ENCODE data around the gene TMEM236.

Gene TMEM236

GRCh38 chr10:17789396-17789795, 37.4 kb downstream of the TMEM236 start:
- no peak for DNase-seq

DNA sequence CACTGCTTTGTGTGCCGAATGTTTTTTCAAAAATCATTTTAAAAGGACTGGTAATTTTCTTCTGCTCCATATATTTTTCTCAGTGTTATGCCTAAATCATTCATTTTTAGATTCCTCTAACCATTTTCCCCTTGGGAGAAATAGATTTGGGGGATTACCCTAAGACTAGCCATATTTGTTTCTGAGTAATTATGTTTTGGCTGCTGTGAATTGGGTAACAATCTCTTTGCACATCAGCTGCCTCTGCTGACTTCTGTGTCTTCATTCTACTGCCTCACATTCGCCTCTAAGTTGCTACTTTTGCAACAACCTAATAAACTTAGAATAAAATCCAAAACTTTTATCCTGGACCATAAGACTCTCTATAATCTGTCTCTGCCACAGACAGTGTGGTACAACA, 38.6 kb downstream of the TMEM236 start:
- DNase-seq: no peak

DNA sequence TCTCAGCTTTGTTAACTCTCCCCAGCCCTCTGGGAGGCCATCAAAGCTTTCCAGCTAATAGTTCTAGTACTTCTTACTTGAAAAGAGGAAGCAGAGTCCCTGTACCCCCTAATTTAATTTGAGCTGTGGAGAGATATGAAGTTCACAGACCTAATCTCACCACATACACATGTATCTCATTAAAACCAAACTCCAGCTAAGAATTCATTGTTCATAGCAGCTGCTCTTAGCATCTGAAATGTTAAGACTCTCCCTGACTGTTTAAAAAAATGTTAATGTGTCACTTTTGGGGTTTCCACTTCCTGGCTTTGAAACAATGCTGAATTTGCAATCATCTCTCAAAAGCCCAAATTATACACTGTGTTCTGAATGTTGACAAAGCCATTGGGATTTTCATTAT, 41.0 kb downstream of the TMEM236 start:
- DNase-seq: no peak

GRCh38 chr10:17793823-17794644, 42.0 kb downstream of the TMEM236 start:
- DNase-seq: no peak

- no peak for DNase-seq
These were observed 43.1 kb downstream of the TMEM236 start for GRCh38 chr10:17795083-17795482.

DNA sequence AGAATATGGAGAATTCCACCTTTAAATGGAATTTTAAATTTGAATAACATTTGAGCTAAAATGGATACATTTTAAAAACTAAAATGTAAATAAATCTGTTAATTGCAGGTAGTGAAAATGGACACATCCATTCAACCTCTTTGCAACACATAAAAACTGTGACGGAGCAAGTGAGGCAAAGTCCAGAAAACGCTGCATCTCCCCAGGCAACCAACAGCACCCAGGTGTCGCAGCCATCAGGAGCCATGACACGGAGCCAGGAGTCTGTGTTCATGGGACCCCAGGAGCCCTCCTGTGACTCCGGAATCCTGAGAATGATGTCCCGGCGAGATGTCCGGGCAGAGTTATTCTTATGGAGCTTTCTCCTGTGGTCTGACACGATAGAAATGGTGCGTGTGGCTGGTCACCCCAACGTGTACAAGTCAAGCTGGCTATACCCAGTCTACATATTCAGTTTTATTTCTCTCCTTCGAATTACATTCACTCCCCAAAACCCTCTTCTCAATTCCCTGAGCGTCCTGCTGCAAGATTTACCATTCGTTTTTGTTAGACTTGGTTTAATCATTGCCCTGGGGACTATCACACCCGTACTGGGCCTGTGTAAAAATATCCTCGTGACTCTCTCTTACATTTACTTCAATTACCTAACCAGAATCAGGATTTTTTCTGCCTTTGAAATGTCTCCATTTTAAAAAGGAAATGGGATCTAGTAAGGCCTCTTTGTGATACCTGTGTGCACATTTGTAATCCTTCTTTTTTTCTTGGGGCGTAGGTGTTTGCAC, 44.0 kb downstream of the TMEM236 start:
- DNase-seq: no peak

DNA sequence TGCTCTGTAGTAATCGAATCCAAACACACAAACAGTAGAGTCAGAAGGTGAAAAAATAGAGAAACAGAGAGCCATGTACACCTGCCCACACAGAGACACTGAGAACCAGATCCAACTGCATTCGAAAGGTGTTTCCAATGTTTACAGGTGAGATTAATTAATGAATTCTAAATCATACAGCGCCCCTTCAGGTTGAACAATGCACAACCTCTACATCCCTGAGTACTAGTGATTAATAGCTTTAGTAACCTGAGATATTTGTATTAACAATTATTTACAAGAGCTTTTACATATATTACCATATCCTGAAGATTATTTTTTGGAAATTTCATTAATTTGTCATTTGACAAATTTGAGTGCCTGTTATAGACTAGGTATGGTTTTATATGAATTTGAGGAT, 49.5 kb downstream of the TMEM236 start:
- DNase-seq: no peak

DNA sequence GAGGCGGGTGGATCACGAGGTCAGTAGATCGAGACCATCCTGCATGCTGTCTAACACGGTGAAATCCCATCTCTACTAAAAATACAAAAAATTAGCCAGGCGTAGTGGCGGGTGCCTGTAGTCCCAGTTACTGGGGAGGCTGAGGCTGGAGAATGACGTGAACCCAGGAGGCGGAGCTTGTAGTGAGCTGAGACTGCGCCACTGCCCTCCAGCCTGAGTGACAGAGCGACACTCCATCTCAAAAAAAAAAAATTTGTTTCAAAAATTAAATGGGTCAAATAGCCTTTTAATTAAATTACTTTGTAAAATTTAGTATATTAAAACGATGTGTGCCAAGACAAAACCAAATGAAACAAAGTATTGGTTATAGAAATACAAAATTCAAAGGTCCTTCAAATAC, 50.3 kb downstream of the TMEM236 start:
- DNase-seq: no peak

- DNase-seq: no peak
These were observed 51.0 kb downstream of the TMEM236 start for GRCh38 chr10:17802976-17803375.

- DNase-seq: no peak
These were observed 53.3 kb downstream of the TMEM236 start for GRCh38 chr10:17805330-17805729.

GRCh38 chr10:17805921-17806577, 54.0 kb downstream of the TMEM236 start:
- no peak for DNase-seq

DNA sequence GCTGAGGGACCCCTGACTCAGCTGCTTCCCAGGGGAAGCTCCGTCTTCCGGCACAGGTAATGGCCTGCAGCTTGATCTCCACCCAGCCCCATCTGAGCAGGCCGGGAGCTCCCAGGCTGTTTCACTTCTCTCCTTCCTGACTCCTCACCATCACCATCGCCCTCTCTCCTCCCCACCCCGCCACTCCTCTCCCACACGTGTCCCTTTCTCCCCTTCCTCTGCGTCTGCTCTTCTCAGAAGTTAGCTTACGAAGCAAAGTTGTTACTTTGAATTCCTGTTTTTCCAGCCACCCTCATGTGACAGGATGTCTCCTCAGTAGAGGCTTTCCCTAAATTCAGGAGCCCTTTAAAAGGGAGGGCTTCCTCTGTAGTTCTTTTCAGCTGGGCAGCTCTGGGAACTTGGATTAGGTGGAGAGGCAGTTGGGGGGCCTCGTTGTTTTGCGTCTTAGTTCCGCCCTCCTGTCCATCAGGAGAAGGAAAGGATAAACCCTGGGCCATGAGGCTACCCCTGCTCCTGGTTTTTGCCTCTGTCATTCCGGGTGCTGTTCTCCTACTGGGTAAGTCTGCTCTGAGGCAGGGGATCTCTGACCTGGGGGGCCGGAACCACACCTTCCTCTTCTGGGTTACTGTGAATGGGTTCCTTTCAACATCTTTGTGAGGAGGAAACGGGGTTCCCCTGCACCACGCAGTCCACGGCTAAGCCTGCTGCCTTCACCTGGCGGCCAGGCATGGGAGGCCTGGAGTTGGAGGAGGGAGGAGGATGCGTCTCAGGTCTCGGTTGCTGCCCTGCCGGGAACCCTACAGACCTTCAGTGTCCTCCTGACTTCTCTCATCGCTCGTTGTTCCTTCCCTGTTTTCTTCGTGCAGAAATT, 57.2 kb downstream of the TMEM236 start, which contains the start of gene MRC1:
Gene MRC1, plus strand, starts transcription at position 378 of the 871 bp plus-strand sequence. Its CDS starts 118 bp downstream, at position 496.
- DNase-seq: no peak

DNA sequence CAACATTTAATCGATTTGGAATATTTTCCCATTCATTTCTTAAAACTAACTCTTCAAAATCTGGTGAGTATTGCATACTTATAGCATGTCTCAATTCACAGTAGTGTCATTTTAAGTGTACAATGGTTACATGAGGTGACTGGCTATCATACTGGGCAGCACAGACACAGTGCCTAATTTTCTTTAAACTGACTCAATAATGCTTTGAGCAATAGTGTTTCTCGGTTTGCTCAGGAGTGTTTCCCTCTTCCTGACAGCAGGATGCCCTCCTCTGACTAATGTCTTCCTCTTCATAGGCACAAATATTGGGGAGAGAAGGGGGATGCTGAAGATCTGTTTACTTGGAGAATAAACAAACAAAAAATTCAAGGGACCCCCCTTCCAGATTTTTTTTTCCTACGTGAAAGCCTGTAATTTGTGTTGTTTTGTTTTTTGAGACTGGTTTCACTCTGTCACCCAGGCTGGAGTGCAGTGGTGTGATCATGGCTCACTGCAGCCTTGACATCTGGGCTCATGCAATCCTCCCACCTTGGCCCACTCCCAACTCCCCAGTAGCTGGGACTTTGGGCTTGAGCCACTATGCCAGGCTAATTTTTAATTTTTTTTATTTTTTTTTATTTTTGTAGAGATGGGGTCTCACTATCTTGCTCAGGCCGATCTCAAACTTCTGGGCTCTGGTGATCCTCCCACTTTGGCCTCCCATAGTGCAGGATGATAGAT, 59.3 kb downstream of the TMEM236 start:
- DNase-seq: no peak

GRCh38 chr10:17814973-17815372, 63.0 kb downstream of the TMEM236 start:
- DNase-seq: no peak

- DNase-seq: no peak
These were observed 64.2 kb downstream of the TMEM236 start for GRCh38 chr10:17816199-17816598.

DNA sequence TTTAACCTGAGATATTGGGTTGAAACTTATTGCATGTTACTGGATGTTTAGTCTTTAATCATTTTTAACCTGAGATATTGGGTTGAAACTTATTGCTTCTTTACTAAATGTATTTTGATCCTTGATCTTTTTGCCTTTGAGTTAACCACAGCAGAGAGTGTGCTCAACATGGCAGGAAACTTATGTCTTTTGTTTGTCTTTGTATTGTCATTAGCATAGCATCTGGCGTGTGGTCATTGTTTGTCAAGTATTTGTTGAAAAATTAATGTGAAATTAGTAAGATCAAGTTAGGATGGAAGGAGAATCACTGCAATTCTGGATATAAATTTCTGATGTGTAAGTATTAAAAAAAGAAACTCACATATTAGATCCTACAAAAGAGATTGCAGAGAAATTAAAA, 65.3 kb downstream of the TMEM236 start:
- DNase-seq: no peak

DNA sequence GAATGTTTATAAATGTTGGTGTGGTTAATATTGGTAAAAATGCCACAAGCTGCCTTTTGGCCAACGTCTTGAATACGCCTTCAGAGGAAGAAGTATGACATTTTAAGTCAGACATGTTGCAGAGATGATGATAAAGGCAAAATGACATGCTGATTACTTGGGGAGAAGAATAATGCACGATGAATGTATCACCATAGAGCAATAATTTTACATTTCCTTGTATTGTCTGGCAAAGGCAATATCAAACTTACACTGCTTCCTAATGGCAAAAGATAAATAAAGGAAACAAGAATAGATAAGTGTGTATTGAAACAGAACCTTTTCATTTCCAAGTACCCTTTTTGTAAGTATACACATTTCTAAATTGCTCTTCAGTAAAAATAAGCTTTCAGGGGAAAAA, 65.8 kb downstream of the TMEM236 start:
- DNase-seq: no peak

DNA sequence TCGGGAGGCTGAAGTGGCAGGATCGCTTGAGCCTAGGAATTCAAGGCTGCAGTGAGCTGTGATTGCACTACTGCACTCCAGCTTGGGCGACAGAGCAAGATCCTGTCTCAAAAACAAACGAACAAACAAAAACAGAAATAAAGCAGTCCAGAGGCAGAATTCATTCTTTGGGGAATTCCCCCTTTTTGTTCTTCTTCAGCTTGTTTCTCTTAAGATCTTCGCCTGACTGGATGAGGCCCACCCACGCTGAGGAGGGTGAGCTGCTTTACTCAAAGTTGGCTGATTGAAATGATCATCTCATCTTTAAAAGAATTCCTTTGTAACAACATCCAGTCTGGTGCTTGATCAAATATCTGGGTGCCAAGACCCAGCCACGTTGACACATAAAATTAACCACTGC, 67.8 kb downstream of the TMEM236 start:
- no peak for DNase-seq

DNA sequence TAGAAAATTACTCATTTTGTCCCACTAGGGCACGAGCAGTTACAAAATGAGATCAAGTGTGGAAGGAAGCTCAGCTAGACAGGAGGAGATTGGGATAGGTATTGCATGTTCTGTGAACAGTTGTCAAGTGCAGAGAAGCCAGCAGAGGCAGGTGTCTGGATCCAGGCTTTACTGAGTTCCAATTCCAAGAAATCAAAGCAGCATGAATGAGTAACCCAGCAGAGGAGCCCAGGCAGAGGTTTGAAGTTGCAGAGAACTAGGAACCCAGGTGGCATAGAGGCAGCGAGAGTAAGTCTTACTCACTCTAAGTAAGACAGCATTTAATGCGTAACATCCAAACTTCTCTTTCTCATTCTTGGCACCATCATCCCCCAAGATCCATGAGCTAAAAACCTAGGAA, 68.9 kb downstream of the TMEM236 start:
- DNase-seq: no peak

- no peak for DNase-seq
These were observed 69.9 kb downstream of the TMEM236 start for GRCh38 chr10:17821893-17822292.

- no peak for DNase-seq
These were observed 79.3 kb downstream of the TMEM236 start for GRCh38 chr10:17831341-17831740.

DNA sequence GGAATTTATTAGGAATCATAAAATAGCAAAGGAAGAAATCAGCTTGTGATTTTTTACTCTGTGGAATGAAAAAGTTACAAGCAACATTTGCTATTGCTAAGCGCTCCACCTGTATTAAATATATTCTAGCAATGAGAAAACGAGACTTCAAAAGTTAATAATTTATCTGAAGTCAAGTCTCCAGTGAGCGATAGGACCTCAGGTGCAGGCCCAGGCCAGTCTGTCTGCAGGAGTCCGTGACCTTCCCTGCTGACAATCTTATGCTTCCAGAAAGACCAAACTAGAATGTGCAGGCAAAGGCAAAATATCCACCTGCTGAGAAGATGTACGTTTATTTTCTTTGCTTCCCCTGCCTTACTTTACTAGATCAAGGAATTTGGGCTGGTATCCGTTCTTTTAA, 79.9 kb downstream of the TMEM236 start:
- DNase-seq: no peak

Data from NCI-H1092 treated with DMSO at 0.1 percent for 48 hours (cell line).